PC-9 (cell line): Measurements from ENCODE around the gene GPR173. TPM values are rescaled to one million over a fixed set of nuclear protein-coding genes. Genes with fewer than 3 reads are reported as not detected.

Source experiments
- BruUV-seq: library from RNA; stranded (reverse); fragments of 400-500 nt; replicated peaks from 2 replicates; lab custom pipeline; 2021; lab: Mats Ljungman, UMichigan
- CTCF ChIA-PET: fragments of 300-600 bp; sonication (Branson Sonifier 250); formaldehyde crosslinking; loops from one replicate; lab custom pipeline; 2022; ENCODE audit warnings: antibody characterized with exemption; lab: Charles Lee
- POLR2A ChIA-PET: fragments of 300-600 bp; sonication (Branson Sonifier 250); formaldehyde crosslinking; loops from one replicate; lab custom pipeline; 2022; ENCODE audit warnings: antibody characterized with exemption; ENCODE audit not compliant: unreplicated experiment; lab: Charles Lee
- DNase-seq, 2 experiments: peaks; one replicate each; pipeline versions ENCODE4 v3.0.0 to v3.0.0-alpha.2; 2015 to 2022; ENCODE audit warnings: mixed read lengths in 1 of 2
- H2AFZ ChIP-seq: fragments of 200-600 bp; sonication (generic); 2 replicates; pipeline ENCODE4 v1.8.1; 2017; ENCODE audit warnings: antibody characterized with exemption
- H3F3A ChIP-seq: fragments of 200-600 bp; sonication (generic); 2 replicates; pipeline ENCODE4 v1.8.1; 2017; ENCODE audit warnings: antibody characterized with exemption, mild to moderate bottlenecking, low read depth; ENCODE audit not compliant: insufficient read depth
- H3K27ac ChIP-seq: fragments of 200-600 bp; sonication (generic); 2 replicates; pipeline ENCODE4 v1.6.1; 2016; ENCODE audit warnings: mixed run types
- H3K27me3 ChIP-seq: fragments of 200-600 bp; sonication (generic); 2 replicates; pipeline ENCODE4 v1.6.1; 2016; ENCODE audit warnings: low read depth, mixed run types; ENCODE audit not compliant: insufficient read depth
- H3K36me3 ChIP-seq: fragments of 200-600 bp; sonication (generic); 2 replicates; pipeline ENCODE4 v1.6.1; 2016; ENCODE audit warnings: low read depth, mixed run types
- H3K4me1 ChIP-seq: fragments of 200-600 bp; sonication (generic); replicated peaks from 2 replicates; pipeline ENCODE4 v1.6.1; 2016; ENCODE audit warnings: mixed run types; ENCODE audit not compliant: insufficient read depth
- H3K4me2 ChIP-seq: fragments of 200-600 bp; sonication (generic); 2 replicates; pipeline ENCODE4 v1.6.1; 2017; ENCODE audit warnings: mixed run types
- H3K4me3 ChIP-seq: fragments of 200-600 bp; sonication (generic); 2 replicates; pipeline ENCODE4 v1.6.1; 2016; ENCODE audit warnings: mixed run types
- H3K79me2 ChIP-seq: fragments of 200-600 bp; sonication (generic); 2 replicates; pipeline ENCODE4 v1.6.1; 2017; ENCODE audit warnings: low read depth, mixed run types
- H3K9me2 ChIP-seq: fragments of 200-600 bp; sonication (generic); 2 replicates; pipeline ENCODE4 v1.8.1; 2017; ENCODE audit warnings: mild to moderate bottlenecking; ENCODE audit not compliant: insufficient read depth
- H3K9me3 ChIP-seq: fragments of 200-600 bp; sonication (generic); 2 replicates; pipeline ENCODE4 v1.8.1; 2016; ENCODE audit warnings: low read depth; ENCODE audit not compliant: insufficient read depth
- H4K20me1 ChIP-seq: fragments of 200-600 bp; sonication (generic); 2 replicates; pipeline ENCODE4 v1.8.1; 2017; ENCODE audit not compliant: insufficient read depth
- CTCF ChIP-seq: fragments of 200-600 bp; sonication (generic); conservative IDR thresholded peaks from 2 replicates; pipeline ENCODE4 v1.6.1; 2017; ENCODE audit warnings: mixed run types, antibody characterized with exemption, mild to moderate bottlenecking, moderate library complexity
- EZH2 ChIP-seq: fragments of 200-600 bp; sonication (generic); IDR thresholded peaks from 2 replicates; pipeline ENCODE4 v1.8.0; 2017; ENCODE audit warnings: antibody characterized with exemption, low read depth
- intact Hi-C: fragments of 100-400 bp; cut with micrococcal nuclease; formaldehyde crosslinking; loops from one replicate; pipeline ENCODE4 v1.10.0; 2022; ENCODE audit not compliant: unreplicated experiment
- total RNA-seq: library from RNA; stranded (reverse); gene quantifications from 2 replicates; pipeline ENCODE4 v1.2.3, GENCODE V29; 2021

Gene GPR173
- total RNA-seq, 1 experiment from 2014 or later = 5.1 TPM

- BruUV-seq = no TSS peak
- H3K9me3 ChIP-seq = no peaks in the 10 kb centered on the region
- CTCF ChIA-PET = no interaction called here
Measured at GRCh38 chrX:53125506-53125905, 76.9 kb downstream of the GPR173 start.

GRCh38 chrX:53126377-53126776, 77.8 kb downstream of the GPR173 start:
- H3K27me3 ChIP-seq = no peaks in the 10 kb centered on the region
- ChIA-PET POLR2A (no interaction called here), CTCF (no interaction called here)
- H2AFZ ChIP-seq = no peak overlapping the region
- H3K79me2 ChIP-seq = no peaks in the 10 kb centered on the region
- H3K36me3 ChIP-seq = no peaks in the 10 kb centered on the region
- no peaks in the 10 kb centered on the region for H3K9me3 ChIP-seq
- TF ChIP-seq CTCF = no peak
- no peak for TF ChIP-seq EZH2
- H4K20me1 ChIP-seq = no peaks in the 10 kb centered on the region
- no peak overlapping the region for H3K27ac ChIP-seq
- intact Hi-C loops = loop anchor here (2.0 kb wide), 1 partner anchor 16 kb away; no protein-coding TSS in a partner anchor
- no peaks in the 10 kb centered on the region for H3K4me1 ChIP-seq
- no TSS peak for BruUV-seq
- DNase-seq = no peak
- H3K4me3 ChIP-seq = no peak overlapping the region
- H3K9me2 ChIP-seq = no peaks in the 10 kb centered on the region
- H3K4me2 ChIP-seq = no peak overlapping the region
- no peaks in the 10 kb centered on the region for H3F3A ChIP-seq

More at GRCh38 chrX:53125506-53125905, 76.9 kb downstream of the GPR173 start:
- no peak for DNase-seq
- Histone ChIP-seq H3K4me2 (no peak overlapping the region), H3F3A (no peaks in the 10 kb centered on the region), H3K9me2 (no peaks in the 10 kb centered on the region), H3K79me2 (no peaks in the 10 kb centered on the region), H2AFZ (no peak overlapping the region), H4K20me1 (no peaks in the 10 kb centered on the region), H3K36me3 (no peaks in the 10 kb centered on the region), H3K4me1 (no peaks in the 10 kb centered on the region), H3K27ac (no peak overlapping the region), H3K4me3 (no peak overlapping the region), H3K27me3 (no peaks in the 10 kb centered on the region)
- POLR2A ChIA-PET = no interaction called here
- intact Hi-C loops = no loop called here
- TF ChIP-seq EZH2 (no peak), CTCF (no peak)

- TF ChIP-seq CTCF = no peak
- no peak for TF ChIP-seq EZH2
- no peaks in the 10 kb centered on the region for H4K20me1 ChIP-seq
- no peaks in the 10 kb centered on the region for H3K9me2 ChIP-seq
- ChIA-PET POLR2A (no interaction called here), CTCF (no interaction called here)
- H3K4me2 ChIP-seq = no peak overlapping the region
- no peaks in the 10 kb centered on the region for H3K36me3 ChIP-seq
- H3K9me3 ChIP-seq = no peaks in the 10 kb centered on the region
- no peak for DNase-seq
- no peak overlapping the region for H2AFZ ChIP-seq
- H3K27me3 ChIP-seq = no peaks in the 10 kb centered on the region
- H3K27ac ChIP-seq = no peak overlapping the region
- no peaks in the 10 kb centered on the region for H3F3A ChIP-seq
- intact Hi-C loops = no loop called here
- H3K4me3 ChIP-seq = no peak overlapping the region
- no TSS peak for BruUV-seq
- H3K79me2 ChIP-seq = no peaks in the 10 kb centered on the region
- no peaks in the 10 kb centered on the region for H3K4me1 ChIP-seq
Measured at GRCh38 chrX:53128097-53128749, 79.6 kb downstream of the GPR173 start.

Other genes with a start within 250 kb of the GPR173 start
- not detected in 2 replicates for gene XAGE5, start 237.5 kb upstream of the GPR173 start, total RNA-seq
- not detected in 2 replicates for gene XAGE3, start 180.7 kb upstream of the GPR173 start, total RNA-seq
- 20.0 and 24.1 TPM in 2 replicates for gene FAM156B, start 151.5 kb upstream of the GPR173 start, total RNA-seq
- gene FAM156A, start 90.3 kb upstream of the GPR173 start, total RNA-seq = 26.8 and 34.2 TPM in 2 replicates
- gene TSPYL2, start 33.6 kb downstream of the GPR173 start, total RNA-seq = 17.2 and 26.0 TPM in 2 replicates
- 25.1 and 25.3 TPM in 2 replicates for gene KANTR, start 45.4 kb downstream of the GPR173 start, total RNA-seq
- 133 and 142 TPM in 2 replicates for gene KDM5C, start 176.4 kb downstream of the GPR173 start, total RNA-seq
- gene IQSEC2, start 232.8 kb downstream of the GPR173 start, total RNA-seq = 45.7 and 49.3 TPM in 2 replicates